Nucleus accumbens (tissue), 56 donors: ENCODE data around the gene CNNM1.

Experiments
- DNase-seq, 56 donors: peaks; one replicate each; lab custom pipeline; 2025; lab: John Stamatoyannopoulos, UW

Gene CNNM1

DNA sequence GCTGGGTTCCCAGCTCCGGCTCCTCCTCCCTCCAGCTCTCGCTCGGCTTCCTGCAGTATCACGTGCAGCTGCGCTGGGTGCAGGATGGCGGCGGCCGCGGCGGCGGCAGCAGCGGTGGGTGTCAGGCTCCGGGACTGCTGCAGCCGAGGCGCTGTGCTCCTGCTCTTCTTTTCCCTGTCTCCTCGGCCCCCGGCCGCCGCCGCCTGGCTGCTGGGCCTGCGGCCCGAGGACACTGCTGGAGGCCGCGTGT lies at the start of gene CNNM1:
Gene CNNM1 (plus strand): TSS at position 53 of the 250 bp plus-strand sequence. CDS start 32 bp downstream, at position 85.
- peak in 23 of 56 donors; percentile 5 to 81 (median 54) for DNase-seq

DNA sequence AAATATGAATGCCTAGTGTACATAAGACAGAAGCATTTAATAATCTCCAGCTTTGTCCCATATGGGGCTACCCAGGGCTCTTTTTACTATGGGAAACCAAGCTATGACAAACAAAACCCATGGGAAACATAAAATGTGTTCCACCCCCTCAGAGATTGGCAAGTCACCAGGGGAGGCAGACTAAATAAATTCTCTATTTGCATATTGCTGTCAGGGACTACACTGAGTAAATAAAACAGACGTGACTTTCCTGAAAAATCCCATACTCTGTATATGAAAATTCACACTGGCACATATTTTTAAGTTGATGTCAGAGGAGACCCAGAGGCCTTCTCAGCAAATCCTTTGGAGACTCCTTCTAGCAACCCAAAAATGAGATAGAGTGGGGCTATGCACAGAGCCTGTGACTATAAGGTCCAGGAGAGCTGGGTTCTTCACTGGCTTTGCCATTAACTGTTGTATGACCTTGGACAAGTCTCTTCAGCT lies 49.5 kb upstream of the CNNM1 start:
- DNase-seq = no peak

DNA sequence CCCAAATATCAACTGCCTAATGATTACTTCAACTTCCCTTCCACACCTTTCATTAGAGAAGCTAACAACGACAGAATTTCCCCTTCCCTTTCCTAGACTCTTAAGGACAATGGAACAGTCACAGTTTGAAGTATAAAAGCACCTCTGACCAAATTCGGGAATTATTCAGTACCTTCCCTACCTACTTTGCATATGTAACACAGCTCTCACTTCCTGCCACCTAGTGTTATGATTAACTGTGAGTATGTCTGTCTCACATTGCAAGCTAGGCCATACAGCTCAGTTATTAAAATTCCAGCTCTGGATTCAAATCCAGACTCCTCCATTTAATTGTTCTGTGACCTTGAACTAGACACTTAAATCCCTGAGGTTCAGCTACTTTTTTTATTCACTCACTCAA lies 48.7 kb upstream of the CNNM1 start:
- no peak for DNase-seq

DNA sequence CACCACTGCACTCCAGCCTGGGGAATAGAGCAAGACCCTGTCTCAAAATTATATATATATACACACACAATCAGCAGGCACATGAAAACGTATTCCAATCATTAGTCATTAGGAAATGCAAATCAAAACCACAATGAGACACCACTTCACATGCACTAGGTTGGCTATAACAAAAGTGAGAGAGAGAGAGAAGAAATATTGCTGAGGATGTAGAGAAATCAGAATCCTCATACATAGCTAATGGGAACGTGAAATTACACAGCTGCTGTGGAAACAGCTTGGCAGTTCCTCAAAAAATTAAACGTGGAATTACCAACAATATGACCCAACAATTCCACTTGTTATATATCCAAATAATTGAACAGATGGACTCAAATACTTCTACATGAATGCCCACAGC lies 43.3 kb upstream of the CNNM1 start:
- DNase-seq = no peak

DNA sequence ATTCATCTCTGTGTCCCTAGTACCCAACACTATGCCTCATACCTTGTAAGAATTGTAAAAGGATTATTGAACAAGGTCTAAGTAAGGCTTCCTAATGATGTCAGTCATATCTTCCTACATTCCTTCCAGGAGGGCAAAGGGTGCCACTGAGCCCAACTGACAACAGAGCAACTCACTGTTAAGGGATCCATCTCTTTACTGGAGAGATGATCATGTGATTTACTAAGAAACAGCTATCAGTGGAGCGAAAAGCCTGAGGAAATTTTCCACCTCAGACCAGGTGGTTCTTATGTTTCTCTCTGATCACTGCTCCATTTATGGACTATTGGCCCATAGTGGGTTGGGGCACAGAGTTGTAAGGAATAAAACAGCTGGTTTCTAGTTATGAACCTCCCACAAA lies 38.9 kb upstream of the CNNM1 start:
- no peak for DNase-seq

DNA sequence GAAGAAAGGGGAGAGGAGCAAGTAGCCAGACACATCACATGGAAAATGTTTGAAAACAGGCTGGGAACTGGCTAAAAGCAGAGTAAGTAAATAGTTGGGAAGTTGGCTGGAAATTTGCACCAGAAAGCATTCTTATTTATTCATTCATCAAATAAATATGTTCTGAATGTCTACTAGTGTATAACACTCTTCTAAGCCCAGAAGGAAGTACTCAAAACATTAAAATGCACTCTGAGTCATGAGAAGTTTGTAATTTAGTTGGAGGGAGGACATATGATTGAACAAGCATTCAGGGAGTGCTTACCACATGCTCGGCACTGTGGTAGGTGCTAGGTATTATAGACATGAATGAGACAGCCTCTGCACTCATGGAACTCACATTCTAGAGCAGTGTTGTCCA lies 37.0 kb upstream of the CNNM1 start:
- DNase-seq = no peak

DNA sequence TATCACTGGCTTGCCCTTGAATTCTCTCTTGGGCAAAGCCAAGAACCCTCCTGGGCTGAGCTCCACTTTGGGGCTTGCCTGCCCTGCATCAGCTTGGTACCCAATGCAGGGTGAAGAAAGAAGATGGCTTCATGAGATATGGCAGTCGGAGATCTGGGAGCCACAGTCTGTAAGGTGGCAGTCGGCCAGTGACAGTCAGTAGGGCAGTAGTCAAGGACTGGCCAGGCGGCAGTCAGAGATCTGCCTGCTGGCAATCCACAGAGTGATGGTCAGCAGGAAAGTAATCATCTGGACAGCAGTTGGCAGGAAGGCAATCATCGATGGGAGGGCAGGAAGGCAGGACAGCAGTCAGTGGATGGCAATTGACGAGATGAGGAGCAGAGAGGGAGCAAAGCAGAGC lies 32.6 kb upstream of the CNNM1 start:
- peak in 3 of 56 donors; percentile 0 to 2 (median 1) for DNase-seq

DNA sequence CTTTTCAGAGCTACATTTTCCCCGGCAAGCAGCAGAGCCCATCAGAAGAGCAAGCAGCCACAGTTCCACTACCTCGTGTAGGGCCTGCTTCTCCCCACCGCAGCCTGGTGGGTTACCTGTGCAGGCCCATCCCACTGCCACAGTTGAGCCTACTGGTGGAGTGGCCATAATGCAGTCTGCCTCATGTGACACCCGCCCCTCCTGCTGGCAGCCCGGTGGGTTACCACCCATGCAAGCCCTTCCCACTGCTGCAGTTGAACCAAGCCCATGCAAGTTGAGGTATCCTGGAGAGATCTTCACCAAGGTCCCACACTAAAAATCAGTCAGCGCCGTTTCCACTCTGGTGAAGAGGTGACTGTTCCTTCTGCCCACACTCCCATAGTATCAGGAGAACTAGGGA lies 32.1 kb upstream of the CNNM1 start:
- no peak for DNase-seq

DNA sequence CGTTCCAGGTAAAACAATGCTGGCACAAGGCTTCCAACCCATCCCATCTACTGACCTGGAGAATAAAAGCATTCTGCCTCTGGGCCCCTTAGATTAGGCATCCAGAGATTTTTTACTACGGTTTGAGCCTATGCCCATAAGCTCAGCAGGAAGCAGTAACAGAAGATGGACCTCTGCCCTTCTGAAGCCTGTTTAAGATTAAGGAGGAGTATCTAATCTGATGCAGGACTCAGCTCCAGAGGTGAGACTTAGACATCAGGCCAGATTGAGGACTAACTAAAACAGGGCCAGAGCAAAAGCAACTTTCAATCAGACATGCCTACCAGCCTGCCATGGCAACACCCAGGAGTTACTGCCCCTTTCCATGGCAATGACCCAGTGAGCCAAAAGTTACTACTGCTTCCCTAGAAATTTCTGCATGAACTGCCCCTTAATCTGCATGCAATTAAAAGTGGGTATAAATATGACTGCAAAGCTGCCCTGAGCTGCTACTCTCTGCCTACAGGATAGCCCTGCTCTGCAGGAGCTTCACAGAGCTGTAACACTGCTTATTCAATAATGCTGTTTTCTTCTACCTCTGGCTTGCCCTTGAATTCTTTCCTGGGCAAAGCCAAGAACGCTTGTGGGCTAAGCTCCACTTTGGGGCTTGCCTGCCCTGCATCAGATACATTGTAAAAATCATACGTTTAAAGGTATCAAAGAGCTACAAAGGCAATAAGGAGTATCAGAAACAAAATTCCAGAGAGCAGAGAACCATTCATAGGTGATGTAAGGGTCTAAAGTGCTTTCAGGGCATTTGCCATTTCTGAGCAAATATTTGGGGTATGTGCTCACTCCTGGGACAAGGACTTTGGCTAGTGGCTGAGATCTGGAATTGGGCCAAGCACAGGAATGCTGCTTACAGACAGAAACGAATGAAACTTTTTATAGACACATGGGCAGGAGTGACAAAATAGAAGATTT lies 25.0 kb upstream of the CNNM1 start:
- DNase-seq = no peak

DNA sequence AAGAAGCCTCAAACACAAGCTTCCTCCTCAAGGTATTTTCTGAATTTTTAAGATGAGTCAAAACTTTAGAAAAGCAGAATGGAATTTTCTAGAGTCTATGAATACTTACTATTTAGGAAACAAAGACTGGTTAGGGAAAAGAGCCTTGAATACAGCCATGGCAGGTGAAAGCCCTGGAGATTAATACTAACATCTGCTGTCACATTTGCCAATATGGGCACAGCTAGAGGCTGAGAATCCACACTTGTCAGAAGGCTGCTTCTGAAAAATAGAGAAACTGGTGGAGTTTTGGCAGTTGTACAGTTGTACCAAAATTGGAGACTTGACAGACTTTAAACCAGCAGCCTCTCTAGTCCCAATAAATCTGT lies 24.3 kb upstream of the CNNM1 start:
- DNase-seq = no peak

DNA sequence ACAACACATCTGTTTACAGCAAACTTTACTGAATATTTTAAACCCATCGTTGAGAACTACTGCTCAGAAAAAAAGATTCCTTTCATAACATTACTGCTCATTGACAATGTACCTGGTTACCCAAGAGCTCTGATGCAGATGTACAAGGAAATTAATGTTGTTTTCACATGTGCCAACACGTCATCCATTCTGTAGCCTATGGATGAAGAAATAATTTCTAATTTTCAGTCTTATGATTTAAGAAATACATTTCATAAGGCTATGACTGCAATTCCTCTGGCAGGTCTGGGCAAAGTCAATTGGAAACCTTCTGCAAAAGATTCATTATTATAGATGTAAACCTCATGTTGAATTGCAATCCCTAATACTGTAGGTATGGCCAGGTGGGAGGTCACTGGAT lies 16.7 kb upstream of the CNNM1 start:
- no peak for DNase-seq

DNA sequence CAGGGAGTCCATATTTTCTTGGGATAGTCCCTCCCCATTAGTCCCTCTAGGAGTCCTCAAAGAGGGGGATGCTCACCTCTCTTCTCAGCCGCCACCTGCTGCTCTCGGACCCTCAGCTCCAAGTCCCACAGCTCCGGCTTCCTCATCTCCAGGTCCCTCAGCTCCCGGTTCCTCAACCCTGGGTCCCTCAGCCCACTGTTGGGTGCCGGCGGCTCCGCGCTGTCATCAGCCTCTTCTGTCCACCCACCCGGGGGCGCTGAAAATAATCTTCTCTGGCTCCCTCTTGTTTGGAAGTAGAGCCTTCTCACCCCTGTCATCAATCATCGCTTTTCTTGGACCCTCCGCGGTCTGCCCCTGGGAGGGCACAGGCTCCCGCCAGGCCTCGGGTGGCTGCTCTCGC lies 13.3 kb upstream of the CNNM1 start:
- no peak for DNase-seq

DNA sequence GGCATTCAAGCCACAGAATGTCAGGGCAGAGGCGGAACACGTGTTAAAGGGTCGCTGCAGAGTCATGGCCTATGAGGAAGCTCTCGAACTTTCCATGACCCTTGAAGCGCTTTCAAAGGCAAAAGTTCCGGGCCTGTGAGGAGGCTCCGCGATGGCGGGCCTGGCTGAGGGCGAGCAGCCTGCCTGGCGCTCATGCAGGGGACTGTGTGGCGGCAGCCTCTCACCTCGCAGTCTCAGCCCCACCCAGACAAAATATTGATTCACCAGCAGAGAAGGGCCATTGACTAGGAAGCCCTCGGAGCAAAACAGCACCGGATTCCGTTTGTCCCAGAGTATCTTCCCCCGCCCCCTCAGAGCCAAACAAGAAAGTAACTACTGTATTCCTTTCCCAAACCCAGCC lies 12.8 kb upstream of the CNNM1 start:
- no peak for DNase-seq

DNA sequence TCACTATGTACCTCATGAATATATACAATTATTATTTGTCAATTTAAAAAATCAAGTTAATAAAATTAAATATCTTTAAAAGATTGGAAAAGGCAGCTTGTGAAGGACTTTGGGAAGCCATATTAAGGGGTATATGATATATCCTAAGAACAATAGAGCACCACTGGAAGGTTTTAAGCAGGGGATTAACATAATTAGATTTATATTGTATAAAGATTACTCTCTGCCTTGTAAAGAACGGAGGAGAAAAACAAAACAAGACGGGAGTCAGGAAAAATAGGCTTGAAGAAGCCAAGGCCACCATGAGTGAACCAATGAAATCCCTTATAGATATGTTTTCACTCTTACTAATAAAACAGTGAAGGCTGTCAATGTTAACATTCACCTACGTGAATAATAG lies 11.1 kb upstream of the CNNM1 start:
- DNase-seq = no peak

DNA sequence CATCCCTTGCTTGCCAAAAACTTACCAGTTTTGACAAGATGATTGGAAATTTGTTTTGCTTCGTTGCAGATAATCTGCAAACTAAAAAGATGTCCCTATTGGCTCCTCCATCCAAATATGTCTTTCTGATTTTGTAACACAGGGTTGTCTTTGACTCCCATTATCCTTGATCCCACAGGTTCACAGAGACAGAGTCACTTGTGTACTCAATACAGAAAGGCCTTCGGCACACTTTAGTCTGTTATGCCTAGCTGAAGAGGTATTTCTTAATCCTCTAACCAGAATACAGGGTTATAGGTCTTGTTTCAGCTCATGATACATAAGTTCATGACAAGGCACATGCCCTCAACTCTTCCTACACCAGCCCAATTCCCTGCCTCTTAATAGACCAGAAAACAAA lies 10.7 kb upstream of the CNNM1 start:
- DNase-seq = no peak

DNA sequence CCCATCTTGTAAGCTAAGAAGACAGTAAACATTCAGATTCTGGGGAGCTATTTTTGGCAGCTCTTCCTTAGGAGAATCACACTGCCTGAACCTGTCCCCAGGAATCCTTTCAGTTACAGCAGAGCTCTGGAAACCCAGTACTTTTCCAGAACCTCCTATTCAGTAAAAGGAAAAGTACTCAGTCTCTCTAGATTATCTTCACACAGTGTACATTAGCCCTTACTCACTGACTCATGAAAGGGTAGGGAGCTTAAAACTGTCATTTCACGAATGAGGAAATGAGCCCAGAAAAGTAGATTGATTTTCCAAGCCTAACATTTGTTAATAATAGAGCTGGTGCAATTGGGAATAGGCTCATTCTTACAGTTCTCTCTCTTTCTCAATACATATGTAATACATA lies 3.9 kb upstream of the CNNM1 start:
- no peak for DNase-seq

DNA sequence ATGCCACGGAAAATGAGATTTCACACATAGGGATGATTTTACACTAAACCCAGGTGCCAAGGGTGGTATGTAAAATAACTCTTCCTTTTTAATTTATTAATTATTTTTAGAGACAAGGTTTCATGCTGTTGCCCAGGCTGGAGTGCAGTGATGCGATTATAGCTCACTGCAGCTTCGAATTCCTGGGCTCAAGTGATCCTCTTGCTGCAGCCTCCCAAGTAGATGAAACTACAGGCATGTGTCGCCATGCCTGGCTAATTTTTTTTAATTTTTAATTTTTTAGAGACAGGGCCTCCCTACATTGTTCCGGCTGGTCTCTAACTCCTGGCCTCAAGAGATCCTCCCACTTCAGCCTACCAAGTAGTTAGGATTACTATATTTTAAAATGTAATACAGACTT lies 2.3 kb upstream of the CNNM1 start:
- DNase-seq = no peak

DNA sequence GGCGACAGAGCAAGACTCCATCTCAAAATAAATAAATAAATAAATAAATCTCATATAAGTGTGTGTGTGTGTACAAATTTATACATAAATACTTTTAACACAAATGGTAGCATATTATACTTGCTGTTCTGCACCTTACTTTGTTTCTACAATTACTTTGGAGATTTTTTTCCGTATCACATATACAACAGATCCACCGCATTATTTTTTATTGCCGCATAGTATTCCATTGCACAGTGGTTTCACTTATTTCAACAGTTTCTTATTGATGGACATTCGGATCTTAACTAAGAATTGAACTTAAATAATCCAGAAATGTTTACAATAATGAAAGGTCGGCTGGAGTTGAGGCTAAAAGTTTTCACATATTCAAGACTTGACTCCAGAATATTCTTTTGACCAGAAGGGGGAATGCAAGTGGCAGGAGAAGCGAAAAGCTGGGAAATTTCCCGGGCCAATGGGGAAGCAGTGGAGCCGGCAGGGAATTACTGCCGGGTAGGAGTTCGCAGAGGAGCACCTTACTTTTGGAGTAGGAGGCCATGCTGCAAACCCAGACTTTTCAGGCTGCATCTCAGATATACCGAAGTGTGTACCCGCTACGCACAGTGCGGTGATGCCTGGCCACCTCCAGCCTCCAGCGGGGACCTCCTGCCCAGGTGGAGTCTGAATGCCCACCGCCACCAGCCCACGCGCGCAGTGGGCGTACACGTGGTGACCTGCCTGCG lies 415 bp upstream of the CNNM1 start:
- peak in 36 of 56 donors; percentile 9 to 87 (median 65) for DNase-seq

DNA sequence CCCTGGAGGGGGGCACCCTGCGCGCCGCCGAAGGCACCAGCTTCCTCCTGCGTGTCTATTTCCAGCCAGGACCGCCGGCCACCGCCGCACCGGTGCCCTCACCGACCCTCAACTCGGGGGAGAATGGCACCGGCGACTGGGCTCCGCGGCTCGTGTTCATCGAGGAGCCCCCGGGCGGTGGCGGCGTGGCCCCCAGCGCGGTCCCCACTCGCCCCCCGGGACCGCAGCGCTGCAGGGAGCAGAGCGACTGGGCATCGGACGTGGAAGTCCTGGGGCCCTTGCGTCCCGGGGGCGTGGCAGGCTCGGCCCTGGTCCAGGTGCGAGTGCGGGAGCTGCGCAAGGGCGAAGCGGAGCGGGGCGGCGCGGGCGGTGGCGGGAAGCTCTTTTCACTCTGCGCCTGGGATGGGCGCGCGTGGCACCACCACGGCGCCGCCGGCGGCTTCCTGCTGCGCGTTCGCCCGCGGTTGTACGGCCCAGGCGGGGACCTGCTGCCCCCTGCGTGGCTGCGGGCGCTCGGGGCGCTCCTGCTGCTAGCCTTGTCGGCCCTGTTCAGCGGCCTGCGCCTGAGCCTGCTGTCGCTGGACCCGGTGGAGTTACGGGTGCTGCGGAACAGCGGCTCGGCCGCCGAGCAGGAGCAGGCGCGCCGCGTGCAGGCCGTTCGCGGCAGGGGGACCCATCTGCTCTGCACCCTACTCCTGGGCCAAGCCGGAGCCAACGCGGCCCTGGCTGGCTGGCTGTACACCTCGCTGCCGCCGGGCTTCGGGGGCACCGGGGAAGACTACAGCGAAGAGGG lies 594 bp downstream of the CNNM1 start:
- DNase-seq = peak in 11 of 56 donors; percentile 9 to 48 (median 34)

DNA sequence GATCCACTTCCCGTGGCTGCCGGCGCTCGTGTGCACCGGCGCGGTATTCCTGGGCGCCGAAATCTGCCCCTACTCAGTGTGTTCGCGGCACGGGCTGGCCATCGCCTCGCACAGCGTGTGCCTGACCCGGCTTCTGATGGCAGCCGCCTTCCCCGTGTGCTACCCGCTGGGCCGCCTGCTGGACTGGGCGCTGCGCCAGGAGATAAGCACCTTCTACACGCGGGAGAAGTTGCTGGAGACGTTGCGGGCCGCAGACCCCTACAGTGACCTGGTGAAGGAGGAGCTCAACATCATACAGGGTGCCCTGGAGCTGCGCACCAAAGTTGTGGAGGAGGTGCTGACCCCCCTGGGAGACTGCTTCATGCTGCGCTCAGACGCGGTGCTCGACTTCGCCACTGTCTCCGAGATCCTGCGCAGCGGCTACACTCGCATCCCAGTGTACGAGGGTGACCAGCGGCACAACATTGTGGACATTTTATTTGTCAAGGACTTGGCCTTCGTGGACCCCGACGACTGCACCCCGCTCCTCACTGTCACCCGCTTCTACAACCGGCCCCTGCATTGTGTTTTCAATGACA lies 1.3 kb downstream of the CNNM1 start:
- peak in 1 of 56 donors; percentile 30 for DNase-seq
